DMS114 treated with DMSO at 0.1 percent for 48 hours (cell line): Measurements from ENCODE around the gene PRPF19.

Source experiments
- DNase-seq: peaks from one replicate; lab custom pipeline; 2025; ENCODE audit not compliant: unreplicated experiment; lab: John Stamatoyannopoulos, UW

PRPF19 gene

DNA sequence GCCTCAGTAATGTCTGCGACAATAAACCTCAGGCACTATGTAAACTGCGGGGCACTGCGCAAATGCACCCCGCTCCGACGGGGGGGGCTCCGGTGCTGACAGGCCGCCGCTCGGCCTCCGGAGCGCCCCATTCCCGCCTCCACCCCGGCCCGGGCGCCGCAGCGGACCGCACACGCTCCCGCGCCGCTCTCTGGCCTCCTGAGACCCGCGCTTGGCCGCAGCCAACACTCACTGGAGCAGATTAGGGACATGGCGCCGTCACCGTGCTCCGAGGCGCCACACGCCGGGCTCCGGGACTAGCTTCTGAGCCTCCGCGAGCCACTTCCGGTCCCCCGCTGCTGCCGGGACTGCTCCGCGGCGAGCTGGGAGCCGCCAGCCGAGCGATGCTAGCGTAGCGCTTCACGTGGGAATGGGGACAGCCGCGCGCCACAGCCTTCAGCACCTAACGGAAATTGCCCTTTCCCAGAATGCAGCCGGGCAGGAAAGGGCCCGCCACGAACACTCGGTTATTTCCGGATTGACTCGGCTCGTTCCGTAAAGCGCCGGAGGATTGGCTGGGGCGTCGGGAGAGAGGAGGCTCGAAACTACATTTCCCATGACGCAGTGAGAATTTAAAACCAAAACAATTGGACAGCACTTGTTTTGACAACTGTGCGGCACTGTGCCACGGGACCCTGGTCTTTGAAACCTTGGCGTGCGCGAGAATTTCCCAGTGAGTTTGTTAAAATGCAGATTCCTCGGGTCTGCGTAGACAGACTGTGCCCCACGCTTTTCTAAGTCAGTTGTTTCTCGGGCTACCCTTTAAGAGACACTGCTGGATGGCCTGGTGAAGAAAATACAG lies at the start of gene PRPF19:
Gene PRPF19 (minus strand): TSS at position 454 of the 841 bp plus-strand sequence. CDS start 203 bp downstream, at position 251.
- peak; percentile 98 for DNase-seq

DNA sequence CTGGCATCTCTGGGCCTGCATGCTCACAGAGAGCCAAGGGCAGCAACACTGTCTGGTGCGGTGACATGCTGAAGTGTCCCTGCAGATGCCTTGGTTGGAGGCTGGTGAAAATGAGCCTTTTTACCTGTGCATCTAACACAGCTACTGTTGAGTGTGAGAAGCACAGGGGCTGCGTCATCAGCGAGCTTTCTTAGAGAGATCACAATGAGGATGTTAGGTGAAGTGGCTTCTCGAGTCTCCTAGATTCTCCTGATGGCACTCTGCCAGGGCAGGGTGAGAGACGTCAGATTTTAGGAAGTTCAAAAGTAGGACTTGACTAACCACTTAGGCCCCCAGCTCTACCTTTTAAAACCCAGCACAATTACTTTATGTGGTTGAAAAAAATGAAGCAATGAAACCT lies 49.2 kb upstream of the PRPF19 start:
- DNase-seq: no peak

- no peak for DNase-seq
These were observed 48.0 kb upstream of the PRPF19 start for GRCh38 chr11:60954421-60954820.

- no peak for DNase-seq
These were observed 47.4 kb upstream of the PRPF19 start for GRCh38 chr11:60953781-60954180.

- DNase-seq: no peak
These were observed 46.4 kb upstream of the PRPF19 start for GRCh38 chr11:60952742-60953170.

- no peak for DNase-seq
These were observed 45.7 kb upstream of the PRPF19 start, which contains the start of gene SLC15A3 for GRCh38 chr11:60951904-60952741. SLC15A3 (minus strand) TSS chr11:60952176; CDS start chr11:60951551, 625 bp downstream.

- DNase-seq: no peak
These were observed 45.2 kb upstream of the PRPF19 start for GRCh38 chr11:60951606-60951903.

- no peak for DNase-seq
These were observed 44.7 kb upstream of the PRPF19 start for GRCh38 chr11:60950933-60951605.

DNA sequence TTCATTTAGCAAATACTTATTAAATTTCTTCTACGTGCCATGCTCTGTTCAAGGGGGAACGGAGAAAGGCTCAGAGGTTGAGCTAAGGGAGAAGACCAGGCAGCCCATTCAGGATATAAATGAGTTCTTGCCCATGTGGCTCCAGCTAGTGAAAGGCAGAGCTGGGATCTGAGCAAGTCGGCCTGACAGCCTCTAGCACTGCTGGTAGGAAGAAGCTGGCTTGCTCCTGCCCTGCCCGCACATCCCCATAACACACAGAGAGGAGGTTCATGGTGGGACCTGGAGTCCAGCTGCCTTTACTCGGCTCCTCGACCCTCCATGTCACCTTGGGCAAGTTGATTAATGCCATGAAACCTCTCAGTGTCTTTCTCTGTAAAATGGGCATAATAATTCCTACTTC lies 43.6 kb upstream of the PRPF19 start:
- DNase-seq: no peak

- DNase-seq: no peak
These were observed 41.9 kb upstream of the PRPF19 start for GRCh38 chr11:60948250-60948649.

DNA sequence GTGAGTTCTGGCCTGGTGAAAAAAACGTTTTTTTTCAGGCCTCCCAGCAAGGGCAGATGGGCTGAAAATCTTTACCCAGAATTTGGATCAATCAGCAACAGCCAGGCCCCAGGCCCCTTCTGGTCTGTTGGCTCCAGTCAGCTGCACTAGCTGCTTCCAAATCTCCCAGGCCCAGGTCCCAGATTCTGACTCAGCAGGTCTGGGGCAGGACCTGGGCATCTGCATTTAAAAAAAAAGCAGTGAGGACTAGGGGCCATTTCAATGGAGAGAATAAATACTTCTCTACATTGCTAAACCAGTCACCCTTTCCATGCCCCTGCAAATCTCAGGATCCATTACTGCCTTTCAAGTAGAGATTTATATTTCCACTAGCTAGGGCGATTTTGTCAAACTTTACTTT lies 41.3 kb upstream of the PRPF19 start:
- no peak for DNase-seq

- DNase-seq: no peak
These were observed 40.3 kb upstream of the PRPF19 start for GRCh38 chr11:60946601-60947264.

DNA sequence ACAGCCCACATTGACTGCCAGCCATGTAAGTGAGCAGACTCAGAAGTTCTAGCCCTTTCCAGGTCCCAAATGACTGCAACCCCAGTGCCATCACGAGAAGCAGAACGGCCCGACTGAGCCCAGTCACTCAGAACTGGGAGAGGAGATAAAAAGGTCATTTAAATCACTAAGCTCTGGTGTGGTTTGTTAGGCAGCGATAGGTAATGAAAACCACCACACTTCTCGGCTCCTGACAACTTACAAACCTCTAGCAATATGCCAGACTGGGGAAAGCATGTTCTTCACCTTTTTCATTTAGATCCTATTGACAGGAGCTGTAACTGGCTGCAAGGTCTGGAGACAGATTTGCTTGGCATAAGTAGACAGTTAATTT lies 38.9 kb upstream of the PRPF19 start:
- DNase-seq: no peak

GRCh38 chr11:60944490-60945294 lies 38.3 kb upstream of the PRPF19 start:
- DNase-seq: no peak

- DNase-seq: no peak
These were observed 36.7 kb upstream of the PRPF19 start for GRCh38 chr11:60942970-60943565.

- DNase-seq: no peak
These were observed 35.8 kb upstream of the PRPF19 start for GRCh38 chr11:60942219-60942618.

GRCh38 chr11:60941371-60942119 lies 35.2 kb upstream of the PRPF19 start:
- no peak for DNase-seq

DNA sequence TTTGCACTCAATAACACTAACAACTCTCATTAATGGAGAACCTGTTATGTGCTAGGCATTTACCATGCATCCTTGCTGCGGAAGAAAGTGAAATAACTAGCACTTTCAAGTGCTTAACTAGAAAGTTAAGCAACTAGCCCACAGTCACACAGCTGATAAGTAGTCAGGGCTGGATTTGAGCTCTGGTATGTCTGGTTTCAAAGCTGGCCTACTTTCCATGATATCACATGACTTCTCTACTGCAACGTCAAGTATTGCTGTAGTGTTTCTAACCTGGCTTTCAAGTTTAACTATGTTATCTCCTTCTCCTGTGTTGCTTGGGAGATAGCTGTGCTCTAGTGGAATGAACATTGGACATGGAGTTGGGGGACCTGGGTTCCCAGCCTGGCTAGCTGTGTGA lies 33.5 kb upstream of the PRPF19 start:
- DNase-seq: no peak

GRCh38 chr11:60939301-60939700 lies 32.9 kb upstream of the PRPF19 start:
- no peak for DNase-seq
